Liver (tissue), 3 donors: ENCODE data around the gene PDE4D.

Source experiments
- ATF3 ChIP-seq: IDR thresholded peaks from 2 replicates; pipeline ENCODE4 v1.6.1; 2016; ENCODE audit warnings: antibody characterized with exemption
- CTCF ChIP-seq: fragments of 150-350 bp; IDR thresholded peaks from 2 replicates; pipeline ENCODE4 v1.5.1; 2017; ENCODE audit warnings: improper control_type of control experiment, low read depth, low read length; ENCODE audit not compliant: missing input control
- EGR1 ChIP-seq, 2 donors: IDR thresholded peaks; 2 replicates each; pipeline ENCODE4 v1.6.1; 2016 to 2018; ENCODE audit warnings: antibody characterized with exemption in 2 of 2, low read depth in 2 of 2
- FOXA1 ChIP-seq: IDR thresholded peaks from 2 replicates; pipeline ENCODE4 v1.6.1; 2016; ENCODE audit warnings: antibody characterized with exemption
- GABPA ChIP-seq, 2 donors: IDR thresholded peaks in 1 of 2; conservative IDR thresholded peaks in 1 of 2; 2 replicates each; pipeline ENCODE4 v1.6.1; 2016; ENCODE audit warnings: antibody characterized with exemption in 2 of 2, mild to moderate bottlenecking in 1 of 2, moderate library complexity in 1 of 2
- HNF4A ChIP-seq, 2 donors: conservative IDR thresholded peaks; 2 replicates each; pipeline ENCODE4 v1.6.1; 2016; ENCODE audit warnings: antibody characterized with exemption in 2 of 2, mild to moderate bottlenecking in 2 of 2
- JUND ChIP-seq, 2 donors: IDR thresholded peaks; 2 replicates each; pipeline ENCODE4 v1.6.1; 2016; ENCODE audit warnings: antibody characterized with exemption in 2 of 2
- NR2F2 ChIP-seq: IDR thresholded peaks from 2 replicates; pipeline ENCODE4 v1.6.1; 2016; ENCODE audit warnings: antibody characterized with exemption
- RAD21 ChIP-seq, 2 donors: IDR thresholded peaks; 2 replicates each; pipeline ENCODE4 v1.6.1; 2016; ENCODE audit warnings: antibody characterized with exemption in 2 of 2, mild to moderate bottlenecking in 2 of 2
- SP1 ChIP-seq: IDR thresholded peaks from 2 replicates; pipeline ENCODE4 v1.6.1; 2018; ENCODE audit warnings: antibody characterized with exemption, mild to moderate bottlenecking
- TAF1 ChIP-seq: conservative IDR thresholded peaks from 2 replicates; pipeline ENCODE4 v1.6.1; 2016; ENCODE audit warnings: antibody characterized with exemption, mild to moderate bottlenecking
- YY1 ChIP-seq: IDR thresholded peaks from 2 replicates; pipeline ENCODE4 v1.6.1; 2016; ENCODE audit warnings: antibody characterized with exemption, mild to moderate bottlenecking
- TF ChIP-seq, protein P1 (sequence below): IDR thresholded peaks from 2 replicates; pipeline ENCODE4 v1.6.1; 2016; ENCODE audit warnings: antibody characterized with exemption
- TF ChIP-seq, protein P2 (sequence below): IDR thresholded peaks from 2 replicates; pipeline ENCODE4 v1.6.1; 2016; ENCODE audit warnings: antibody characterized with exemption, mild to moderate bottlenecking
- donor health status: healthy.
- donor health status: healthy.

DNA sequence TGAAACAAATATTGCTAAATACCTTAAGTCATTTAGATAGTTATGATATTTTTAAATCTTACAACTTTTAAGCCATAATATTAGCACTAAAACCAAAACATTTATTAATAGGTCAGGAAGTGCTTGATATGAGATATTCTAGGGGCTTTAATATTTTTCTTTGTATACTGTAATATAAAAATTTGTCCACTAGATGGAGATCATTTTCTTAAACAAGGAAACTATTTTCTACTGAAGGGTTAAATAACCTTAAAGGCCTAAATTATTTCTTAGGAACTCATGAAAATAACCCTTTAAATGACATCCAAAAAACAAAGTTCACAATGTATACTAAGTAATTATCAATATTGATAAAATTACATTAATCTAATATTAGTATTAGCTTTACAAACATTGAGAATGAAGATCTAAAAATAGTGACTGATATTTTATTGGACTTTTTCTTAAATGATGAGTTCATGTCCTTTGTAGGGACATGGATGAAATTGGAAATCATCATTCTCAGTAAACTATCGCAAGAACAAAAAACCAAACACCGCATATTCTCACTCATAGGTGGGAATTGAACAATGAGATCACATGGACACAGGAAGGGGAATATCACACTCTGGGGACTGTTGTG is 675.0 kb downstream of the PDE4D start:
- TF ChIP-seq RAD21 (IDR thresholded peaks at IDR 0.05) (peak; percentile 46 to 60), CTCF (no peak), YY1 (no peak), TAF1 (no peak), HNF4A (conservative IDR thresholded peaks at IDR 0.05) (no peak), NR2F2 (no peak), EGR1 (IDR thresholded peaks at IDR 0.05; ENCODE audit: low read depth in 2 of 2) (no peak), GABPA (IDR thresholded peaks at IDR 0.05 in 1 of 2, conservative IDR thresholded peaks at IDR 0.05 in 1 of 2) (no peak), JUND (IDR thresholded peaks at IDR 0.05) (no peak), ATF3 (no peak), SP1 (no peak), FOXA1 (no peak)
- TF ChIP-seq, protein P1, sequence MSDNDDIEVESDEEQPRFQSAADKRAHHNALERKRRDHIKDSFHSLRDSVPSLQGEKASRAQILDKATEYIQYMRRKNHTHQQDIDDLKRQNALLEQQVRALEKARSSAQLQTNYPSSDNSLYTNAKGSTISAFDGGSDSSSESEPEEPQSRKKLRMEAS: no peak
- TF ChIP-seq, protein P2, sequence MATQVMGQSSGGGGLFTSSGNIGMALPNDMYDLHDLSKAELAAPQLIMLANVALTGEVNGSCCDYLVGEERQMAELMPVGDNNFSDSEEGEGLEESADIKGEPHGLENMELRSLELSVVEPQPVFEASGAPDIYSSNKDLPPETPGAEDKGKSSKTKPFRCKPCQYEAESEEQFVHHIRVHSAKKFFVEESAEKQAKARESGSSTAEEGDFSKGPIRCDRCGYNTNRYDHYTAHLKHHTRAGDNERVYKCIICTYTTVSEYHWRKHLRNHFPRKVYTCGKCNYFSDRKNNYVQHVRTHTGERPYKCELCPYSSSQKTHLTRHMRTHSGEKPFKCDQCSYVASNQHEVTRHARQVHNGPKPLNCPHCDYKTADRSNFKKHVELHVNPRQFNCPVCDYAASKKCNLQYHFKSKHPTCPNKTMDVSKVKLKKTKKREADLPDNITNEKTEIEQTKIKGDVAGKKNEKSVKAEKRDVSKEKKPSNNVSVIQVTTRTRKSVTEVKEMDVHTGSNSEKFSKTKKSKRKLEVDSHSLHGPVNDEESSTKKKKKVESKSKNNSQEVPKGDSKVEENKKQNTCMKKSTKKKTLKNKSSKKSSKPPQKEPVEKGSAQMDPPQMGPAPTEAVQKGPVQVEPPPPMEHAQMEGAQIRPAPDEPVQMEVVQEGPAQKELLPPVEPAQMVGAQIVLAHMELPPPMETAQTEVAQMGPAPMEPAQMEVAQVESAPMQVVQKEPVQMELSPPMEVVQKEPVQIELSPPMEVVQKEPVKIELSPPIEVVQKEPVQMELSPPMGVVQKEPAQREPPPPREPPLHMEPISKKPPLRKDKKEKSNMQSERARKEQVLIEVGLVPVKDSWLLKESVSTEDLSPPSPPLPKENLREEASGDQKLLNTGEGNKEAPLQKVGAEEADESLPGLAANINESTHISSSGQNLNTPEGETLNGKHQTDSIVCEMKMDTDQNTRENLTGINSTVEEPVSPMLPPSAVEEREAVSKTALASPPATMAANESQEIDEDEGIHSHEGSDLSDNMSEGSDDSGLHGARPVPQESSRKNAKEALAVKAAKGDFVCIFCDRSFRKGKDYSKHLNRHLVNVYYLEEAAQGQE: no peak
